WTC11 (cell line): ENCODE data around the gene QPCTL. TPM values are rescaled to one million over a fixed set of nuclear protein-coding genes. Genes with fewer than 3 reads are reported as not detected.
"Not testable (repeated sequence)": the region's sequence is repeated elsewhere in the genome, so short reads cannot be mapped to it uniquely, and the experiment has no call there.

ENCODE experiments used
- ATAC-seq: fragments of 200-7000 bp; cut with Tn5 transposase; 2 replicates; pipeline ENCODE4 v1.10.0; 2021; ENCODE audit warnings: mild to moderate bottlenecking, moderate library complexity
- CTCF ChIA-PET: fragments of 300-600 bp; sonication (Branson Sonifier 250); formaldehyde crosslinking; loops from one replicate; lab custom pipeline; 2021; ENCODE audit warnings: antibody characterized with exemption; lab: Charles Lee
- POLR2A ChIA-PET: fragments of 350-600 bp; sonication (Branson Sonifier 250); formaldehyde crosslinking; loops from one replicate; lab custom pipeline; 2021; ENCODE audit warnings: antibody characterized with exemption; lab: Charles Lee
- DNase-seq: peaks from one replicate; pipeline ENCODE4 v3.0.0; 2021; ENCODE audit warnings: low spot score
- H3K27ac Mint-ChIP-seq: 2 replicates; pipeline ENCODE4 v1.8.0; 2021; ENCODE audit warnings: mixed read lengths
- H3K27me3 Mint-ChIP-seq: 2 replicates; pipeline ENCODE4 v1.8.0; 2021; ENCODE audit warnings: low read depth, mild to moderate bottlenecking, moderate library complexity, mixed read lengths
- H3K36me3 Mint-ChIP-seq: 2 replicates; pipeline ENCODE4 v1.8.0; 2021; ENCODE audit warnings: mixed read lengths
- H3K4me1 Mint-ChIP-seq: 2 replicates; pipeline ENCODE4 v1.8.0; 2022; ENCODE audit warnings: mixed read lengths
- H3K4me3 Mint-ChIP-seq: 2 replicates; pipeline ENCODE4 v1.8.0; 2021; ENCODE audit warnings: mild to moderate bottlenecking, moderate library complexity, mixed read lengths
- H3K9me3 Mint-ChIP-seq: 2 replicates; pipeline ENCODE4 v1.8.0; 2021; ENCODE audit warnings: mixed read lengths
- CREB1 ChIP-seq: sonication (generic); formaldehyde crosslinking; IDR thresholded peaks from 2 replicates; pipeline ENCODE4 v1.8.0; 2023; ENCODE audit warnings: mild to moderate bottlenecking, missing genetic modification reagents
- ESRRA ChIP-seq: sonication (generic); formaldehyde crosslinking; IDR thresholded peaks from 2 replicates; pipeline ENCODE4 v1.8.1; 2022; ENCODE audit warnings: mild to moderate bottlenecking, missing genetic modification reagents, borderline replicate concordance
- ETV6 ChIP-seq: sonication (generic); formaldehyde crosslinking; IDR thresholded peaks from 2 replicates; pipeline ENCODE4 v1.8.1; 2022; ENCODE audit warnings: mild to moderate bottlenecking, missing genetic modification reagents
- GRHL2 ChIP-seq: fragments of 250-450 bp; sonication (Bioruptor Pico); IDR thresholded peaks from 2 replicates; pipeline ENCODE4 v1.8.0; 2022; ENCODE audit warnings: mild to moderate bottlenecking, moderate library complexity; ENCODE audit not compliant: insufficient replicate concordance, severe bottlenecking
- PRRX2 ChIP-seq: fragments of 250-450 bp; sonication (Bioruptor Pico); IDR thresholded peaks from 2 replicates; pipeline ENCODE4 v1.8.0; 2021; ENCODE audit warnings: mild to moderate bottlenecking
- RELA ChIP-seq: sonication (generic); formaldehyde crosslinking; IDR thresholded peaks from 2 replicates; pipeline ENCODE4 v1.8.1; 2022; ENCODE audit warnings: missing genetic modification reagents, mild to moderate bottlenecking, borderline replicate concordance
- SMAD4 ChIP-seq: sonication (generic); formaldehyde crosslinking; IDR thresholded peaks from 2 replicates; pipeline ENCODE4 v1.8.0; 2022; ENCODE audit warnings: mild to moderate bottlenecking, missing genetic modification reagents
- TEAD4 ChIP-seq: sonication (generic); formaldehyde crosslinking; IDR thresholded peaks from 2 replicates; pipeline ENCODE4 v1.8.0; 2022; ENCODE audit warnings: mild to moderate bottlenecking, missing genetic modification reagents
- ZNF232 ChIP-seq: sonication (generic); formaldehyde crosslinking; IDR thresholded peaks from 2 replicates; pipeline ENCODE4 v1.8.0; 2022; ENCODE audit warnings: mild to moderate bottlenecking, missing genetic modification reagents
- ZNF396 ChIP-seq: fragments of 250-450 bp; sonication (Bioruptor Pico); IDR thresholded peaks from 2 replicates; pipeline ENCODE4 v1.8.0; 2021; ENCODE audit warnings: mild to moderate bottlenecking, moderate library complexity, borderline replicate concordance
- ZNF416 ChIP-seq: fragments of 250-450 bp; sonication (Bioruptor Pico); IDR thresholded peaks from 2 replicates; pipeline ENCODE4 v1.9.0; 2021; ENCODE audit warnings: mild to moderate bottlenecking, inconsistent platforms
- ZNF423 ChIP-seq: fragments of 250-450 bp; sonication (Bioruptor Pico); IDR thresholded peaks from 2 replicates; pipeline ENCODE4 v2.1.2; 2022; ENCODE audit warnings: mild to moderate bottlenecking, moderate library complexity
- total RNA-seq: library from RNA; stranded (reverse); gene quantifications from 3 replicates; pipeline ENCODE4 v1.2.3, GENCODE V29; 2021
- TF ChIP-seq, protein P1 (sequence below): sonication (generic); formaldehyde crosslinking; IDR thresholded peaks from 2 replicates; pipeline ENCODE4 v1.8.1; 2022; ENCODE audit warnings: mild to moderate bottlenecking, missing genetic modification reagents, moderate library complexity, borderline replicate concordance
- TF ChIP-seq, protein P2 (sequence below): fragments of 200-600 bp; IDR thresholded peaks from 2 replicates; pipeline ENCODE4 v1.8.0; 2022; ENCODE audit warnings: antibody characterized with exemption
- TF ChIP-seq, protein P3 (sequence below): fragments of 250-450 bp; sonication (Bioruptor Pico); conservative IDR thresholded peaks from 2 replicates; pipeline ENCODE4 v1.9.0; 2021; ENCODE audit warnings: mild to moderate bottlenecking
- TF ChIP-seq, protein P4 (sequence below): fragments of 250-450 bp; sonication (Bioruptor Pico); IDR thresholded peaks from 2 replicates; pipeline ENCODE4 v1.9.0; 2021; ENCODE audit warnings: mild to moderate bottlenecking, borderline replicate concordance
- TF ChIP-seq, protein P5 (sequence below): fragments of 250-450 bp; sonication (Bioruptor Pico); IDR thresholded peaks from 2 replicates; pipeline ENCODE4 v1.9.0; 2021; ENCODE audit warnings: mild to moderate bottlenecking

QPCTL gene
- total RNA-seq, 1 experiment from 2014 or later = 33.3 TPM

DNA sequence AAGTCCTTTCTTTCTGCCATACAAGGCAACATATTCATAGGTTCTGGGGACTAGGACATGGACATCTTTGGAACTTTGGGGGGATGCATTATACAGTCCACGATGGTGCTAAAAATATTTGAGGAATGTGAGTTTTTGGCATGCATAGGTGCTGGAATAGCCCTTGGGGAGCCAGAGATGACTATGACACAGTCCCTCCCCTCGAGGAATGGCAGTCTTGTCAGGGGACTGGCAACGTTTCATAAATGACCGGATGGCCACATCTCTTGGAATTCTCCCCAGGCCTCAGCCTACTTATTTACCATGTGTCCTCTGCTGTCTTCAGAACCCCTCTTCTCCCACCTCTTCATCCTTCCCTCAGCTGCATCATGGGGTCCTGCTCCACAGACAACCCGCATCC lies 54.4 kb downstream of the QPCTL start:
- Mint-ChIP-seq H3K36me3 (no peaks in the 10 kb centered on the region), H3K9me3 (no peaks in the 10 kb centered on the region), H3K27me3 (peaks cover 26% of the 10 kb centered on the region), H3K4me1 (no peaks in the 10 kb centered on the region), H3K4me3 (no peak overlapping the region), H3K27ac (no peak overlapping the region)
- POLR2A ChIA-PET = no interaction called here
- no peak for DNase-seq
- TF ChIP-seq ZNF396 (CRISPR knock-in tag) (no peak), GRHL2 (CRISPR knock-in tag) (no peak), CREB1 (CRISPR knock-in tag) (no peak), SMAD4 (CRISPR knock-in tag) (no peak)
- TF ChIP-seq, protein P1, sequence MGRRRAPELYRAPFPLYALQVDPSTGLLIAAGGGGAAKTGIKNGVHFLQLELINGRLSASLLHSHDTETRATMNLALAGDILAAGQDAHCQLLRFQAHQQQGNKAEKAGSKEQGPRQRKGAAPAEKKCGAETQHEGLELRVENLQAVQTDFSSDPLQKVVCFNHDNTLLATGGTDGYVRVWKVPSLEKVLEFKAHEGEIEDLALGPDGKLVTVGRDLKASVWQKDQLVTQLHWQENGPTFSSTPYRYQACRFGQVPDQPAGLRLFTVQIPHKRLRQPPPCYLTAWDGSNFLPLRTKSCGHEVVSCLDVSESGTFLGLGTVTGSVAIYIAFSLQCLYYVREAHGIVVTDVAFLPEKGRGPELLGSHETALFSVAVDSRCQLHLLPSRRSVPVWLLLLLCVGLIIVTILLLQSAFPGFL (CRISPR knock-in tag) = no peak
- TF ChIP-seq, protein P2, sequence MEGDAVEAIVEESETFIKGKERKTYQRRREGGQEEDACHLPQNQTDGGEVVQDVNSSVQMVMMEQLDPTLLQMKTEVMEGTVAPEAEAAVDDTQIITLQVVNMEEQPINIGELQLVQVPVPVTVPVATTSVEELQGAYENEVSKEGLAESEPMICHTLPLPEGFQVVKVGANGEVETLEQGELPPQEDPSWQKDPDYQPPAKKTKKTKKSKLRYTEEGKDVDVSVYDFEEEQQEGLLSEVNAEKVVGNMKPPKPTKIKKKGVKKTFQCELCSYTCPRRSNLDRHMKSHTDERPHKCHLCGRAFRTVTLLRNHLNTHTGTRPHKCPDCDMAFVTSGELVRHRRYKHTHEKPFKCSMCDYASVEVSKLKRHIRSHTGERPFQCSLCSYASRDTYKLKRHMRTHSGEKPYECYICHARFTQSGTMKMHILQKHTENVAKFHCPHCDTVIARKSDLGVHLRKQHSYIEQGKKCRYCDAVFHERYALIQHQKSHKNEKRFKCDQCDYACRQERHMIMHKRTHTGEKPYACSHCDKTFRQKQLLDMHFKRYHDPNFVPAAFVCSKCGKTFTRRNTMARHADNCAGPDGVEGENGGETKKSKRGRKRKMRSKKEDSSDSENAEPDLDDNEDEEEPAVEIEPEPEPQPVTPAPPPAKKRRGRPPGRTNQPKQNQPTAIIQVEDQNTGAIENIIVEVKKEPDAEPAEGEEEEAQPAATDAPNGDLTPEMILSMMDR = no peak
- TF ChIP-seq, all 79 proteins: peak for 0
- ATAC-seq = no peak
- CTCF ChIA-PET = no interaction called here

DNA sequence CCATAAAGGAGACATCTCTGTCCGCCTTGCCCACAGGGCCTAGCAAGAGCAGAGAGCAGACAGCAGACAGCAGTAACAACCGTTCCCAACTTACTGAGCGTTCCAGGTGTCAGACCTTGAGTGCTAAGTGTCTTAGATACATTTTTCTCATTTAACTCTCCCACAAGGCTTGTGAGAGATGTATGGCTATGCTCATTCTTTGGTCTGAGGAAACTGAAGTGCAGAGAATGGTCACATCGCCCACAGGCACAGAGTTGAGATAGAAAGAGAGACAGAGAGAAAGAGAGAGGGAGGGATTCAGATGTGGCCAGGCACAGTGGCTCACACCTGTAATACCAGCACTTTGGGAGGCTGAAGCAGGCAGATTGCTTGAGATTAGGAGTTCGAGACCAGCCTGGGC lies 55.0 kb downstream of the QPCTL start:
- Mint-ChIP-seq H3K4me1 (no peaks in the 10 kb centered on the region), H3K4me3 (no peak overlapping the region), H3K27me3 (peaks cover 23% of the 10 kb centered on the region), H3K9me3 (no peaks in the 10 kb centered on the region), H3K36me3 (no peaks in the 10 kb centered on the region), H3K27ac (no peak overlapping the region)
- POLR2A ChIA-PET = no interaction called here
- CTCF ChIA-PET = no interaction called here
- ATAC-seq (no peak), DNase-seq (no peak)
- TF ChIP-seq ZNF416 (no peak), ETV6 (CRISPR knock-in tag) (no peak), TEAD4 (CRISPR knock-in tag) (no peak), RELA (CRISPR knock-in tag) (no peak), ZNF423 (CRISPR knock-in tag) (no peak), ZNF232 (CRISPR knock-in tag) (no peak), ESRRA (CRISPR knock-in tag) (no peak)
- TF ChIP-seq, protein P3, sequence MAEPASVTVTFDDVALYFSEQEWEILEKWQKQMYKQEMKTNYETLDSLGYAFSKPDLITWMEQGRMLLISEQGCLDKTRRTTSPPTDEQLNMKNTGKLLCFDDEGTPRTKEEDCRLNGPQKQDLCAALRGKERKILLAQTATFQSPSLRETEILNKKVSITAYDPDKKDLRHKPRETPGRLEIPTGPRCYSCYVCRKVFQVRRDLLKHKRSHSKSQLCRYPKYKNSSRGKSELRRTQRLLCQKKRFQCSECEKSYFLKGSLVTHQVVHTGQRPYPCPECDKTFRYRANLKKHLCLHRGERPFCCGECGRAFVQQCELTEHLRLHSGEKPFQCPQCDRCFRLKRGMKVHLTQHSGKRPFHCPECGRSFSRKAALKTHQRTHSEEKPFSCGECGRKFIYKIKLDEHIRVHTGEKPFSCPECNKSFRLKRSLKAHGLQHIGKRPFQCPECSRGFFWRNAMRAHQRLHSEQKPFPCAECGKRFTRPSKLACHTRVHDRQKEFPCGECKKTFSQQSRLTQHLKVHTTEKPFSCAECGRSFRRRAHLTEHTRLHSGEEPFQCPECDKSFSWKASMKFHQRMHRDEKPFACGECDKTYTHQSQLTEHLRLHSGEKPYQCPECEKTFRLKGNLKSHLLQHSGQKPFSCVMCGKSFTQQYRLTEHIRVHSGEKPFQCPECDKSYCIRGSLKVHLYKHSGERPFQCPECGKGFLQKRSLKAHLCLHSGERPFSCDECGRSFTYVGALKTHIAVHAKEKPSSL = no peak
- TF ChIP-seq, all 79 proteins: peak for 0

DNA sequence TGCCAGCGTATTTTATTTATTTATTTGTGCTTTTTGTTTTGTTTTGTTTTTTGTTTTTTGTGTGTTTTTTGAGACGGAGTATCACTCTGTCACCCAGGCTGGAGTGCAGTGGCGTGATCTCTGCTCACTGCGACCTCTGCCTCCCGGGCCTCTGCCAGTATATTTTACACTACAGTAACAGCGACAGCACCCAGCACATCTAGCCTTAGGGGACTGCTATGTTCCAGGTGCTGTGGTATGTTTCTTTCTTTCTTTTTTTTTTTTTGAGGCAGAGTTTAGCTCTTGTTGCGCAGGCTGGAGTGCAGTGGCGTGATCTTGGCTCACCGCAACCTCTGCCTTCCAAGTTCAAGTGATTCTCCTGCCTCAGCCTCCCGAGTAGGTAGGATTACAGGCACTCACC lies 59.0 kb downstream of the QPCTL start:
- not testable (repeated sequence) for H3K4me1 Mint-ChIP-seq, H3K27me3 Mint-ChIP-seq, DNase-seq, H3K4me3 Mint-ChIP-seq, H3K27ac Mint-ChIP-seq, H3K9me3 Mint-ChIP-seq, H3K36me3 Mint-ChIP-seq, ATAC-seq
- ChIA-PET POLR2A (interaction anchor here (0.7 to 2.9 kb wide), 2 partner anchors 9 to 17 kb away, joined by 4 to 20 read pairs; partner anchors contain the start of gene SIX5), CTCF (interaction anchor here (0.6 to 7.3 kb wide), 4 partner anchors 8 to 49 kb away, joined by 3 to 93 read pairs (median 4); partner anchors contain the start of gene SIX5)

DNA sequence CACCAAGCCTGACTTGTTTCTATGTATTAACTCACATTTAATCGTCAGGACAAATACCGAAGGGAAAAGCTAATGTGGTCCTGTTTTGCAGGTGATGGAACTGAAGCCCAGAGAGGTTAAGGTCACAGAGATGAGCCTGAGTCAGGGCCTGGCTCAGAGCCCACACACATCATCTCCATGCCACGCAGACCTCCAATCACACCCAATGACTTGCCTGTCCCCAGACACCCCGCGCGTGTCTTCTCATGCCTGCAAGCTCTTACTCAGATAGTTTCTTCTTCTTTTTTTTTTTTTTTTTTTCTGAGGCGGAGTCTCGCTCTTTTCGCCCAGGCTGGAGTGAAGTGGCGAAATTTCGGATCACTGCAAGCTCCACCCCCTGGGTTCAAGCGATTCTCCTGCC lies 60.2 kb downstream of the QPCTL start:
- Mint-ChIP-seq H3K4me3 (no peak overlapping the region), H3K27me3 (peaks cover 8% of the 10 kb centered on the region), H3K4me1 (peaks cover 3% of the 10 kb centered on the region), H3K9me3 (no peaks in the 10 kb centered on the region), H3K27ac (no peak overlapping the region), H3K36me3 (no peaks in the 10 kb centered on the region)
- DNase-seq (no peak), ATAC-seq (no peak)
- ChIA-PET POLR2A (interaction anchor here (1.1 to 2.9 kb wide), 2 partner anchors 16 to 23 kb away, joined by 4 to 20 read pairs; partner anchors contain the start of gene SIX5), CTCF (interaction anchor here (0.6 to 7.3 kb wide), 7 partner anchors 10 to 60 kb away, joined by 3 to 93 read pairs (median 13); partner anchors contain the start of genes QPCTL and SIX5)
- no peak for TF ChIP-seq TEAD4 (CRISPR knock-in tag)
- TF ChIP-seq CREB1 (CRISPR knock-in tag) = no peak
- TF ChIP-seq, protein P4, sequence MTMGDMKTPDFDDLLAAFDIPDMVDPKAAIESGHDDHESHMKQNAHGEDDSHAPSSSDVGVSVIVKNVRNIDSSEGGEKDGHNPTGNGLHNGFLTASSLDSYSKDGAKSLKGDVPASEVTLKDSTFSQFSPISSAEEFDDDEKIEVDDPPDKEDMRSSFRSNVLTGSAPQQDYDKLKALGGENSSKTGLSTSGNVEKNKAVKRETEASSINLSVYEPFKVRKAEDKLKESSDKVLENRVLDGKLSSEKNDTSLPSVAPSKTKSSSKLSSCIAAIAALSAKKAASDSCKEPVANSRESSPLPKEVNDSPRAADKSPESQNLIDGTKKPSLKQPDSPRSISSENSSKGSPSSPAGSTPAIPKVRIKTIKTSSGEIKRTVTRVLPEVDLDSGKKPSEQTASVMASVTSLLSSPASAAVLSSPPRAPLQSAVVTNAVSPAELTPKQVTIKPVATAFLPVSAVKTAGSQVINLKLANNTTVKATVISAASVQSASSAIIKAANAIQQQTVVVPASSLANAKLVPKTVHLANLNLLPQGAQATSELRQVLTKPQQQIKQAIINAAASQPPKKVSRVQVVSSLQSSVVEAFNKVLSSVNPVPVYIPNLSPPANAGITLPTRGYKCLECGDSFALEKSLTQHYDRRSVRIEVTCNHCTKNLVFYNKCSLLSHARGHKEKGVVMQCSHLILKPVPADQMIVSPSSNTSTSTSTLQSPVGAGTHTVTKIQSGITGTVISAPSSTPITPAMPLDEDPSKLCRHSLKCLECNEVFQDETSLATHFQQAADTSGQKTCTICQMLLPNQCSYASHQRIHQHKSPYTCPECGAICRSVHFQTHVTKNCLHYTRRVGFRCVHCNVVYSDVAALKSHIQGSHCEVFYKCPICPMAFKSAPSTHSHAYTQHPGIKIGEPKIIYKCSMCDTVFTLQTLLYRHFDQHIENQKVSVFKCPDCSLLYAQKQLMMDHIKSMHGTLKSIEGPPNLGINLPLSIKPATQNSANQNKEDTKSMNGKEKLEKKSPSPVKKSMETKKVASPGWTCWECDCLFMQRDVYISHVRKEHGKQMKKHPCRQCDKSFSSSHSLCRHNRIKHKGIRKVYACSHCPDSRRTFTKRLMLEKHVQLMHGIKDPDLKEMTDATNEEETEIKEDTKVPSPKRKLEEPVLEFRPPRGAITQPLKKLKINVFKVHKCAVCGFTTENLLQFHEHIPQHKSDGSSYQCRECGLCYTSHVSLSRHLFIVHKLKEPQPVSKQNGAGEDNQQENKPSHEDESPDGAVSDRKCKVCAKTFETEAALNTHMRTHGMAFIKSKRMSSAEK (CRISPR knock-in tag) = no peak
- TF ChIP-seq, protein P5, sequence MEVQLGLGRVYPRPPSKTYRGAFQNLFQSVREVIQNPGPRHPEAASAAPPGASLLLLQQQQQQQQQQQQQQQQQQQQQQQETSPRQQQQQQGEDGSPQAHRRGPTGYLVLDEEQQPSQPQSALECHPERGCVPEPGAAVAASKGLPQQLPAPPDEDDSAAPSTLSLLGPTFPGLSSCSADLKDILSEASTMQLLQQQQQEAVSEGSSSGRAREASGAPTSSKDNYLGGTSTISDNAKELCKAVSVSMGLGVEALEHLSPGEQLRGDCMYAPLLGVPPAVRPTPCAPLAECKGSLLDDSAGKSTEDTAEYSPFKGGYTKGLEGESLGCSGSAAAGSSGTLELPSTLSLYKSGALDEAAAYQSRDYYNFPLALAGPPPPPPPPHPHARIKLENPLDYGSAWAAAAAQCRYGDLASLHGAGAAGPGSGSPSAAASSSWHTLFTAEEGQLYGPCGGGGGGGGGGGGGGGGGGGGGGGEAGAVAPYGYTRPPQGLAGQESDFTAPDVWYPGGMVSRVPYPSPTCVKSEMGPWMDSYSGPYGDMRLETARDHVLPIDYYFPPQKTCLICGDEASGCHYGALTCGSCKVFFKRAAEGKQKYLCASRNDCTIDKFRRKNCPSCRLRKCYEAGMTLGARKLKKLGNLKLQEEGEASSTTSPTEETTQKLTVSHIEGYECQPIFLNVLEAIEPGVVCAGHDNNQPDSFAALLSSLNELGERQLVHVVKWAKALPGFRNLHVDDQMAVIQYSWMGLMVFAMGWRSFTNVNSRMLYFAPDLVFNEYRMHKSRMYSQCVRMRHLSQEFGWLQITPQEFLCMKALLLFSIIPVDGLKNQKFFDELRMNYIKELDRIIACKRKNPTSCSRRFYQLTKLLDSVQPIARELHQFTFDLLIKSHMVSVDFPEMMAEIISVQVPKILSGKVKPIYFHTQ (CRISPR knock-in tag) = no peak
- TF ChIP-seq PRRX2 (CRISPR knock-in tag) = no peak
